GM21447 (cell line): ENCODE measurements around the gene ALK.

Source experiments
- ATAC-seq: cut with Tn5 transposase; IDR thresholded peaks from one replicate; pipeline ENCODE4 v1.9.1; 2021; ENCODE audit not compliant: unreplicated experiment

Gene ALK

GRCh38 chr2:29614295-29614830 is 307.0 kb downstream of the ALK start:
- ATAC-seq, result no peak

- no peak for ATAC-seq
These were observed 307.6 kb downstream of the ALK start for GRCh38 chr2:29613792-29614266.

GRCh38 chr2:29613067-29613466 is 308.3 kb downstream of the ALK start:
- ATAC-seq, result no peak

GRCh38 chr2:29612568-29612967 is 308.8 kb downstream of the ALK start:
- no peak for ATAC-seq

DNA sequence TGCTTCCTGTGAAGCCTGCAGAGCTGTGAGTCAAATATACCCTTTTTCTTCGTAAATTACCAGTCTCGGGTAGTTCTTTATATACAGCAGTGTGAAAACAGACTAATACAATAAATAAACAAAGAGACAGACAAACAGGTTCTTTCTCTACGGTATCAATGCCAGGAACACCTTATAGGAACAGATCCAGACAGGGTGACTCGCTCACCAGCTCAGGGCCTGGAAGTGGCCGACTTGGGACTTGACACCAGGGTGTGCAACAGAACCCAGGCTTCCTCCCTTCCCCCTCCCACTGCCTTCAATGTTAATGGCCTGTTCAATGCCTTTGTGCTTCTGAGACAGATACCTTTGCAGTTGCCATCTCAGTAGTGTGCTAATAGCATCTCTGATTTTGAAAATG is 309.5 kb downstream of the ALK start:
- ATAC-seq, result no peak

GRCh38 chr2:29611261-29611660 is 310.1 kb downstream of the ALK start:
- ATAC-seq, result no peak

- no peak for ATAC-seq
These were observed 310.8 kb downstream of the ALK start for GRCh38 chr2:29610569-29610968.

- no peak for ATAC-seq
These were observed 314.4 kb downstream of the ALK start for GRCh38 chr2:29607038-29607420.

GRCh38 chr2:29606104-29607037 is 315.0 kb downstream of the ALK start:
- no peak for ATAC-seq

- no peak for ATAC-seq
These were observed 318.0 kb downstream of the ALK start for GRCh38 chr2:29603341-29603740.

GRCh38 chr2:29601872-29602271 is 319.5 kb downstream of the ALK start:
- ATAC-seq, result no peak

DNA sequence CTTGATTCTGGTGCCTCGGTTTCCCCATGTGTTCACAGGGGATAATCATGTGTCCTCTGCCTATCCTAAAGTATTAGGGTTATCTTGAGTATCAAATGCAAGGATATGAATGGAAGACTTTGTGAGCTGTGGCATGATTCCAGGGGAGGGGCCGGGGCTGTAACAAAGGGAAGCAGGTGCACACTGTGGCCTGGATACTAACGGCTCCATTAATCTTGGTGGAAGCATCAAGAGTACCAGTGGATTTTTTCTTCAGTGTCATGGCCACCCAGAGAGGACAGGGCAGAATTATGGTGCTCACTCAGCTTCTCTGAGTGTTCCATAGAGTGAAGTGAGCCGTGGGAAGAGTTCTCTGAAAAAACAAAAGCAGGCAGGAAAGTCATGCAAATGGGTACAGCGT is 320.1 kb downstream of the ALK start:
- ATAC-seq, result no peak

GRCh38 chr2:29599946-29600345 is 321.4 kb downstream of the ALK start:
- ATAC-seq, result no peak

GRCh38 chr2:29598978-29599377 is 322.4 kb downstream of the ALK start:
- no peak for ATAC-seq

DNA sequence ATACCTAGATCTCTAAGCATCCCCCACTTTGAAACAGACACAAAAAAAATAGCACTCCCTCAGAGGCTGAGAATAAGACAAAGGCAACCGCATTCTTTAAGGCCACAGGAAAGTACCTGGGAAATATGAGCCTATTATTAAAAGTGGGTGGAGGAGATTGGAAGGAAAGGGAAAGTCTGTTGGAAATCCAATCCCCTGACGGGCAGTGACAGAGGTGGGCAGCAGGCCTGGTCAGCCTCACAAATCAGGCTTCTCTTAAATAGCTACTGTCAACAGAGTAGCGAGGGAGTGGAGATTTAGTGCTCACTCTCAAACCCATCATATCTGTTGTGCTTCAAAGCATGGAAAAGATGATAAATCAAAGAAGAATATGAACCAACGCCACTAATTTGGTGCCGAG is 324.4 kb downstream of the ALK start:
- ATAC-seq, result no peak

DNA sequence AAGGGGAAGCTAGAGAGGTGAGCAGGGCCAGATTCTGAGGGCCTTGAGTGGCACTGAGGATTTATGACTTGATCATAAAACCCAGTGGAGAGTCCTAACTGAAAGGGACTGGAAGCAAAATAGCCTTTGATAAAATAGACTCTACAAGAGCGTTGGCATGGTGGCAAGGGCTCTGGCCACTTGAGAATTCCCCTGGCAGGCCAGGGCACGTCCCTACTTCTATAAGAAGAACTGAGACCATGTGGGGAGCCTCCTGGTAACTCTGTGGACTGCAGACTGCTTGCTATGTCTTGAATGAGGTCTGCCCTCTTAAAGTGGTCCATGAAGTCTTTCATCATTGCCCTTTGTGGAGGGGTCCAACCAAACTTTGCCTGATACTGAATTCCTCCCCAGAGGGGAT is 324.8 kb downstream of the ALK start:
- ATAC-seq, result no peak

DNA sequence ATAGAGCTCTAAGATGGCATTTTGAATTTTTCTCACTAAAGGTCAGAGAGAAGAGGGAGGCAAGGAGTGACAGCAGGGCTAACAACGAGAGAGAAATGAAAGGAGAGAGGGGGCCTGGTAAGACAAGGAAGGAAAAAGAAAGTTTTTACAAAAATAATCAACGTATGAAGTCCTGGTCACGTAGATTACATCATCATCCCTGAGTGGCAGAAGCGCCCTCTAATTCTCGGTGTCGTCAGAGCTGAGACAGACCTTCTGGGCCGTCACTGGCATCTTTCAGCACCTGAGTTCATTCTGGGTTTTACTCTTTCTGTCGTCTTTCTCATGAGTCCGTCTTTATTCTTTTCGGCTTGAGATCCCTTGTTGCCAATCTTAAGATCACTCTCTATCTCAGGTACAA is 329.8 kb downstream of the ALK start:
- no peak for ATAC-seq

- ATAC-seq, result no peak
These were observed 331.2 kb downstream of the ALK start for GRCh38 chr2:29590211-29590610.

GRCh38 chr2:29589440-29590103 is 331.8 kb downstream of the ALK start:
- ATAC-seq, result no peak

DNA sequence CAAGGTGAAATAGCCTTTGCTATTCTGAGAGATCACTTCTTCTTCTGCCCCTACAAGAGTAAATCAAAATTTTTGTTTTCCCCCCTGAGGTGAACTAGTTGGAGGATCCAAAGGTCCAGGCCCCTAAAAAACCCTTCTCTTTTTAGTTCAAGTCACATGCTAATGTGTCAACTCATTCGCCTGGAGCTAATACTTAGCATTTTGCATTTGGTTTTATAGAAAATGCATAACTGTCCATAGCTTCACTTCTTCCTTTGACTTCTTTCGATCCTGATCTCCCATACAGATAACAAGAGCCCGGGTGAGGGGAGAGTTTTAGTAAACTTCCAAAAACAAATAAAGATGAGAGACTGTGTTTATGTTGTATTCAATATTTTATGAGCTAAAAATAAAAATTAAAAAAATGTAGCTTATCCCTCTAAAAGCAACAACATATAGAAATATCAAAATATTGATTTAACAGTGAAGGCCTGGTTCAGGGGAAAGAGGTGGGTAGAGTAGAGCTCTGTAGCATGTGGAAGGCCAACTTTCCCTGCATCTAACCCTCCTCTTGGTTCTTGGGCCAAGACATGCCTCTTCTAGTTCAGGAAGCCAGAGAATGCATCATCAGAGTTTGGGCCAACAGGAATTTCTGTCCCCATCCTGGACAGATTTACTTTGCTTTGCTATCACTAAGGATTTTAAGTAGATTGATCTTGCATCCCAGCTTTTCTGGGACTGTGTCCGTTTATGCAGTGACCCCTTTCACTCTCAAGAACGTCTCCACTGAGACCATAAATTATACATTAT is 333.8 kb downstream of the ALK start:
- no peak for ATAC-seq

DNA sequence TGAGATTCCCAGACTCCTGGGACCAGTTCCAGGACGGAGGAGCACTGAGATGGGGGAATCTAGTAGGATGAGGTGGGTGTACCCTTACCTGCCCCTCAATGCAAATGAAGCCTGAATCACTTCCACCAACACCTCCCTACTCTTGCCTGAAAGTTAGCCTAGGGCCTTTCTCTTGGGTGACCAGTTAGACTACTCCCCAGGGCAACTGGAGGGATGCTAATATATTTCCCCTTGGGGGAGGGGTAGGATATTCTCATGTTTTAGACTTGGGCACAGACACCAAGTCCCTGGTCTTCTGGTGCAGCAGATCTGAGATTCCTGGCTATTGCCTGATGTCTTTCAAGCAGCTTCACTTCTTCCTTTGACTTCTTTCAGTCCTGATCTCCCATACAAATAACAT is 334.5 kb downstream of the ALK start:
- ATAC-seq, result no peak
